SH-SY5Y (cell line): Measurements from ENCODE around the gene ETS1.

Experiments used
- GATA2 ChIP-seq: IDR thresholded peaks from 2 replicates; pipeline ENCODE4 v1.6.1; 2011; ENCODE audit warnings: mild to moderate bottlenecking, low read depth, low read length
- GATA3 ChIP-seq: IDR thresholded peaks from 2 replicates; pipeline ENCODE4 v1.6.1; 2011; ENCODE audit warnings: low read depth, mild to moderate bottlenecking, low read length, moderate library complexity

DNA sequence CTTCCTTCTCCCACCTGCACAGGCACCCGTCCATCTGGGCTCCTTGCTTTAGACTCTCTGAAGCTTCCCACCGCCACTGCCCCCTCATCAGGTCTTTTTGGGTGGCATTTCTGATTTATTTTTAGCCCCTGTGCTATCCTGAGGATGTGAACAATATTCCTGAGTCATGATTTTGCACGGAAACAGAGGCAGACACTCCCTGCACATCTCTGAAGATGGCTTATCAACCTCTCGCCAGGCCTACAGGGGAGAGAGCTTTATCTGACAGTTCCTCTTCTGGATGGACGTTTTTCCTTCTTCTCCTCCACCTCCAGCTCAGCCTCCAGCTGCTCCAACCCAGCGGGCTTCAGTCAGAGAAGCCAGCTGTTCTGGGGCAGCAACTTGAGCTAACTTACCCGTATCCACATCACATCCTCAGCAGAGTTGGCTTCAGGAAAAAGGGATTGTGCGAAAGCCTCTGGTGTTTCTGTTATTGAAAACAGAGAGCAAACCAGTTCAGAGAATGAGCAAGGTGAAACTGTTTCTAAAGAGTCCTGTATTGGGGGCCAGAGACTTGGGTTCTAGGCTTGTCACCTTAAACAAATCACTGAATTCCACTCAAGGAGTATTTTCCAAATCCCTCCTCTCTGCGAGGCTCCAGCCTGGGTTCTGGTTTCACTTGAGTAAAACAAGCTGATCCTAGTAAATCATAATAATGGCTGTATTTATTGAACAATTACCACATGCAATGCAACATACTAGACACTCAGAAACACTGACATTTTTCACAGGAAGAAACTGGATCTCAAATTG, 33.1 kb upstream of the ETS1 start:
- TF ChIP-seq GATA2 (no peak; the same call in 1 of the 2 replicates), GATA3 (no peak)
